SU-DHL-6 (cell line): ENCODE results near the gene CA5A.
A peak's percentile ranks its signal among the peaks of the same experiment; 100 is the strongest.

Source experiments
- H2AFZ ChIP-seq: fragments of 200-600 bp; sonication (generic); 2 replicates; pipeline ENCODE4 v1.6.1; 2014; ENCODE audit warnings: low read depth, mild to moderate bottlenecking, moderate library complexity, mixed read lengths, antibody characterized with exemption, low read length; ENCODE audit not compliant: severe bottlenecking
- H3F3A ChIP-seq: fragments of 200-600 bp; shearing (Covaris generic); 2 replicates; pipeline ENCODE4 v1.6.0; 2016; ENCODE audit warnings: antibody characterized with exemption, mild to moderate bottlenecking; ENCODE audit not compliant: insufficient read depth
- H3K27ac ChIP-seq: fragments of 200-600 bp; sonication (generic); 2 replicates; pipeline ENCODE4 v1.5.1; 2016; ENCODE audit warnings: low read depth, mild to moderate bottlenecking, low read length, moderate library complexity, mixed read lengths
- H3K27me3 ChIP-seq: fragments of 200-600 bp; sonication (generic), shearing (Covaris generic); 2 replicates; pipeline ENCODE4 v1.6.0; 2014; ENCODE audit warnings: mild to moderate bottlenecking, low read length
- H3K36me3 ChIP-seq: fragments of 200-600 bp; sonication (generic); 2 replicates; pipeline ENCODE4 v1.6.1; 2014; ENCODE audit warnings: mild to moderate bottlenecking, low read length, mixed read lengths
- H3K4me2 ChIP-seq: fragments of 300-600, 200-600 bp; shearing (Covaris generic), sonication (generic); 2 replicates; pipeline ENCODE4 v1.6.0; 2014; ENCODE audit warnings: low read length, low read depth, mild to moderate bottlenecking; ENCODE audit not compliant: poor library complexity, severe bottlenecking
- H3K4me3 ChIP-seq: fragments of 200-600 bp; sonication (generic); 2 replicates; pipeline ENCODE4 v1.5.1; 2014; ENCODE audit warnings: antibody characterized with exemption, low read length, mild to moderate bottlenecking, mixed read lengths; ENCODE audit not compliant: insufficient read depth, poor library complexity, severe bottlenecking
- H3K79me2 ChIP-seq: fragments of 200-600 bp; sonication (generic); 2 replicates; pipeline ENCODE4 v1.6.1; 2014; ENCODE audit warnings: mild to moderate bottlenecking, low read length, moderate library complexity; ENCODE audit not compliant: insufficient read depth
- H3K9ac ChIP-seq: fragments of 200-600 bp; sonication (generic); 2 replicates; pipeline ENCODE4 v1.7.0; 2014; ENCODE audit warnings: mild to moderate bottlenecking, low read length
- H3K9me2 ChIP-seq: fragments of 200-600 bp; sonication (generic); replicated peaks from 2 replicates; pipeline ENCODE4 v1.6.1; 2014; ENCODE audit warnings: low read length; ENCODE audit not compliant: insufficient read depth
- H3K9me3 ChIP-seq: fragments of 200-600 bp; sonication (generic); 2 replicates; pipeline ENCODE4 v1.6.1; 2014; ENCODE audit warnings: low read length, mixed read lengths; ENCODE audit not compliant: insufficient read depth
- H4K20me1 ChIP-seq: fragments of 200-600 bp; sonication (generic); 2 replicates; pipeline ENCODE4 v1.6.1; 2014; ENCODE audit warnings: low read depth, mild to moderate bottlenecking, antibody characterized with exemption, low read length, moderate library complexity, mixed read lengths
- EZH2phosphoT487 ChIP-seq: fragments of 200-600 bp; sonication (generic), shearing (Covaris generic); conservative IDR thresholded peaks from 2 replicates; pipeline ENCODE4 v1.6.1; 2018; ENCODE audit warnings: mild to moderate bottlenecking, antibody characterized with exemption, low read length, moderate library complexity, mixed read lengths
- TF ChIP-seq, protein P1 (sequence below): fragments of 200-600 bp; sonication (generic); IDR thresholded peaks from one replicate; pipeline ENCODE4 v1.5.1; 2017; ENCODE audit warnings: antibody characterized with exemption, mild to moderate bottlenecking, low read length, moderate library complexity; ENCODE audit not compliant: insufficient read depth, poor library complexity, severe bottlenecking

The CA5A gene

DNA sequence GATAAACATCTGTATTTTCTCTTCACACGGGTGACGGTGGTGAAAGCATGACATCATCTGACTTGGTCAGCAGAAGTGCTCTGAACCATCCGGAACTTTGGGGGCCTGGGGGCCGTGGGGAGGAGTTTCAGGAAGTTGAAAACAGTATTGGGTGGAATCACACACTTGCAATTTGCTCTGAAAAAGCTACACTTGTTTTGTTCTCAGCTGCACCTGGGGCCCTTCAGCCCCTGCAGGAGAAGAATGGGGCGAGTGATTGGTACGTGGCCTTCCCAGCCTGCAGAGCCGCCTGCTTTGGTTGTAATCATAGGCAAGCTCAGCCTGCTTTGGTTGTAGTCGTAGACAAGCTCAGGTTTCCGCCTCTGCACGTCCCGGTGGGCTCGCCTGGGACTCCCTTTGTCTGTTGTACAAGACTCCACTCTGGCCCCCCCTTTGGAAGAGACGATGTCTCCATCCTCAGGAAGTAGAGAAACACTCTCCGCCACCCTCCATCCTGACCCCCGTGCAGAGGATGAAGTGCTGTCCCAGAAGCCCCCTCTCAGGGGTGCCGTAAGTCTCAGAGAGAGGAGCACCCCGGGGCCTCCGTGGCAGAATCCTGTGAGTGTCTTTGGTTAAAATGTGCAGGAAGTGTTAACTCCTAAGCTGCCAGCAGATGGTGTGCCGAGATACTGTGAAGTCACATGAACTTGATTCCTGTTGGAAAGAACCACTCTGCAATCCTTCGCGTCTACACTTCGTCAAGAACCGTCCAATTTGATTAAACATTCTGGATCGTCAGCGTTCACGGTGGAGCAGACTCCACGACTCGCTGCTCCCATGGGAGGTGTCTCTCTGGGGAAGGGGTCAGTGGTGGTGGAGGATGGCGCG, 20.3 kb upstream of the CA5A start:
- no peaks in the 10 kb centered on the region for H4K20me1 ChIP-seq
- no peak overlapping the region for H3K4me3 ChIP-seq
- H3F3A ChIP-seq: no peaks in the 10 kb centered on the region
- H3K36me3 ChIP-seq: peaks cover 2% of the 10 kb centered on the region; the same call in 1 of the 2 replicates
- no peaks in the 10 kb centered on the region for H3K9me3 ChIP-seq
- H3K27me3 ChIP-seq: no peaks in the 10 kb centered on the region
- TF ChIP-seq EZH2phosphoT487: no peak
- TF ChIP-seq, protein P1, sequence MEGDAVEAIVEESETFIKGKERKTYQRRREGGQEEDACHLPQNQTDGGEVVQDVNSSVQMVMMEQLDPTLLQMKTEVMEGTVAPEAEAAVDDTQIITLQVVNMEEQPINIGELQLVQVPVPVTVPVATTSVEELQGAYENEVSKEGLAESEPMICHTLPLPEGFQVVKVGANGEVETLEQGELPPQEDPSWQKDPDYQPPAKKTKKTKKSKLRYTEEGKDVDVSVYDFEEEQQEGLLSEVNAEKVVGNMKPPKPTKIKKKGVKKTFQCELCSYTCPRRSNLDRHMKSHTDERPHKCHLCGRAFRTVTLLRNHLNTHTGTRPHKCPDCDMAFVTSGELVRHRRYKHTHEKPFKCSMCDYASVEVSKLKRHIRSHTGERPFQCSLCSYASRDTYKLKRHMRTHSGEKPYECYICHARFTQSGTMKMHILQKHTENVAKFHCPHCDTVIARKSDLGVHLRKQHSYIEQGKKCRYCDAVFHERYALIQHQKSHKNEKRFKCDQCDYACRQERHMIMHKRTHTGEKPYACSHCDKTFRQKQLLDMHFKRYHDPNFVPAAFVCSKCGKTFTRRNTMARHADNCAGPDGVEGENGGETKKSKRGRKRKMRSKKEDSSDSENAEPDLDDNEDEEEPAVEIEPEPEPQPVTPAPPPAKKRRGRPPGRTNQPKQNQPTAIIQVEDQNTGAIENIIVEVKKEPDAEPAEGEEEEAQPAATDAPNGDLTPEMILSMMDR: peak; percentile 10
- H2AFZ ChIP-seq: no peak overlapping the region
- no peak overlapping the region for H3K27ac ChIP-seq
- no peak overlapping the region for H3K9ac ChIP-seq
- H3K79me2 ChIP-seq: peaks cover 96% of the 10 kb centered on the region
- no peak overlapping the region for H3K4me2 ChIP-seq
- no peaks in the 10 kb centered on the region for H3K9me2 ChIP-seq

DNA sequence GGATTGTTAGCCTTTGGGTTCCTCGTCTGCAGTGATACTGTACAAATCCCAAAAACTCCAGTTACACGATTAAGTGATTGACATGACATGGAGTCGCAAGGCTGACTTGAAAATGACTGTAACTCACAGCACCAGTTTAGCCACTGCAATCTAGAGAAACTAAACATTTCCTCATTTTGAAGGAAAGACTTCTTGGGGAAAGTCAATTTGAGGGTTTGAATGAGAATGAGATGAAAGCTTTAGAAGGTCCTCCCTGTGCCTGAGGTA, 19.7 kb upstream of the CA5A start:
- Histone ChIP-seq H3K4me3 (no peak overlapping the region), H3K27me3 (no peaks in the 10 kb centered on the region), H3K9me2 (no peaks in the 10 kb centered on the region), H3K9me3 (no peaks in the 10 kb centered on the region), H3K4me2 (no peak overlapping the region), H4K20me1 (no peaks in the 10 kb centered on the region), H3K79me2 (peaks cover 91% of the 10 kb centered on the region), H3K9ac (no peak overlapping the region), H3F3A (no peaks in the 10 kb centered on the region), H2AFZ (no peak overlapping the region), H3K36me3 (peaks cover 2% of the 10 kb centered on the region; the same call in 1 of the 2 replicates), H3K27ac (no peak overlapping the region)
- TF ChIP-seq, protein P1: no peak
- no peak for TF ChIP-seq EZH2phosphoT487

DNA sequence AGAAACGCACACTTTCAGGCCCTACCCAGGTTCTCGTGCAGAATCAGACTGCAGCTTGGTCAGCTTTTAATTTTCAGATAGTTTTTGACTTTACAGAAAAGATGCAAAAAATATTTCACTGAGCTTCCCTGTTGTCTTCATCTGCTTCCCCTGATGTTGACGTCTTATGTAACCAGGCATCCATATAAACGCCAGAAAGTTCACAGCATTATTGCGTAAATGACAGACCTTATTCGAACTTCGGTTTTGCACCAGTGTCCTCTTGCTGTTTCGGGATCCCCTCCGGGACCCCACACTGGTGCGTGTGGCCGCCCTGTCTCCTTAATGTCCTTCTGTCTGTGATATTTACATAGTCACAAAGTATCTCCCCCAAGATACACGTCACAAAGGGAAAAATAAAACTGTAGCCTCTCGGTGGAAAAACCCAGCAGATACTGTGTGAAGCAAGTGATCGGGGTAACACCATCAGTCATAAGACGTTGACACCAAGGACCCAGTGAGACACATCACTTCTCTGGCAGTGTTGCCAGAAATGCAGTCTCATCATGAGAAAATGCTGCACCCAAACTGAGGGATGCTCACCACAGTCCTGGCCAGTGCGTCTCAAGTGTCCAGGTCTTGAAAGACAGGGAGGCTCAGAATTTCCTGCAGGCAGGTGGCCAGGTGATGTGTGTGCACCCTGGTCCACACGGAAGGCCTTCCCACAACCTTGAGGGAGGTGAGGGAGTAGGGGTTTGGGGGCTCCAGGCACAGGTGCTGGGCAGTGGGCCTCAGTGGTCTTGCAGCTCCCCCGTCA, 19.2 kb upstream of the CA5A start:
- Histone ChIP-seq H3K4me2 (no peak overlapping the region), H3K79me2 (peaks cover 86% of the 10 kb centered on the region), H2AFZ (no peak overlapping the region), H3K9me3 (no peaks in the 10 kb centered on the region), H3K27ac (no peak overlapping the region), H3K36me3 (peaks cover 2% of the 10 kb centered on the region; the same call in 1 of the 2 replicates), H3K27me3 (no peaks in the 10 kb centered on the region), H4K20me1 (no peaks in the 10 kb centered on the region), H3K9me2 (no peaks in the 10 kb centered on the region), H3K9ac (no peak overlapping the region), H3K4me3 (no peak overlapping the region), H3F3A (no peaks in the 10 kb centered on the region)
- no peak for TF ChIP-seq EZH2phosphoT487
- TF ChIP-seq, protein P1: no peak
